Muscle of leg (tissue), 11 donors: ENCODE measurements around the gene HSF2BP. TPM values are rescaled to one million over a fixed set of nuclear protein-coding genes. Genes with fewer than 3 reads are reported as not detected.
A peak's percentile ranks its signal among the peaks of the same experiment; 100 is the strongest.
"Not testable (repeated sequence)": the region's sequence is repeated elsewhere in the genome, so short reads cannot be mapped to it uniquely, and the experiment has no call there.

Source experiments
- DNase-seq: peaks from one replicate; pipeline ENCODE4 v3.0.0; 2013
- H3K27ac ChIP-seq: one replicate; pipeline ENCODE4 v1.5.1; 2013; ENCODE audit warnings: mild to moderate bottlenecking, low read length, control low read depth
- H3K27me3 ChIP-seq: one replicate; pipeline ENCODE4 v1.6.1; 2013; ENCODE audit warnings: low read length; ENCODE audit not compliant: control insufficient read depth, insufficient read depth
- H3K36me3 ChIP-seq: one replicate; pipeline ENCODE4 v1.6.1; 2013; ENCODE audit warnings: low read length; ENCODE audit not compliant: control insufficient read depth, insufficient read depth
- H3K4me1 ChIP-seq: one replicate; pipeline ENCODE4 v1.6.1; 2013; ENCODE audit warnings: low read length; ENCODE audit not compliant: control insufficient read depth, insufficient read depth
- H3K4me3 ChIP-seq: one replicate; pipeline ENCODE4 v1.5.1; 2013; ENCODE audit warnings: low read length, control low read depth
- H3K9me3 ChIP-seq: replicated peaks from 2 replicates; pipeline ENCODE4 v1.6.1; 2013; ENCODE audit warnings: low read depth, low read length; ENCODE audit not compliant: control insufficient read depth
- WGBS: methylation state at CpG from one replicate; pipeline ENCODE4 v1.1.5; 2013; ENCODE audit warnings: missing lambda C conversion rate; ENCODE audit not compliant: insufficient coverage; 5-methylcytosine and 5-hydroxymethylcytosine counted together
- polyA plus RNA-seq, 8 donors: library from polyadenylated mRNA; unstranded; fragments of 120-200 nt; gene quantifications; one replicate each; pipeline versions ENCODE4 v1.2.1 to v1.2.3, GENCODE V29; 2013; ENCODE audit warnings: inconsistent platforms in 1 of 8, low replicate concordance in 1 of 8; ENCODE audit not compliant: insufficient read length in 8 of 8, insufficient read depth in 1 of 8
- total RNA-seq: library from RNA; stranded (reverse); fragments of 120-200 nt; gene quantifications from one replicate; pipeline ENCODE4 v1.2.4, GENCODE V29; 2013

The HSF2BP gene
- total and polyA plus RNA-seq, 9 donors: 0.68 to 1.2 (median 0.93) TPM

DNA sequence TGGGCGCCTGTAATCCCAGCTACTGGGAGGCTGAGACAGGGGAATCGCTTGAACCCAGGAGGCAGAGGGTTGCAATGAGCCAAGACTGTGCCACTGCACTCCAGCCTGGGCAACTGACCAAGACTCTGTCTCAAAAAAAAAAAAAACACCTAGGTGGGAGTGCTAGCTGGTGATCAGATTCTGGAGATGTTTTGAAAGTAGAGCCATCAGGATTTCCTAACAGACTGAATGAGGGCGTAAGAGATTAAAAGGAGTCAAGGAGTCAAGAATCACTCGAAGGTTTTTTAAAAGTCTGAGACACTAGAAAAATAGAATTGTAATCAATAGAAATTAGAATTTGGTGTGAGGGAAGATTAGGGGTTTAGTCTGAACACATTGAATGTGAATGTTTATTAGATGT lies 73.8 kb downstream of the HSF2BP start:
- Histone ChIP-seq H3K4me3 (no peak overlapping the region), H3K4me1 (peaks cover 10% of the 10 kb centered on the region), H3K36me3 (no peaks in the 10 kb centered on the region), H3K27me3 (no peaks in the 10 kb centered on the region), H3K9me3 (no peaks in the 10 kb centered on the region), H3K27ac (peak overlapping the region; percentile 25)
- DNase-seq: no peak
- 100% methylated on average over 3 of the region's 4 CpGs for WGBS

DNA sequence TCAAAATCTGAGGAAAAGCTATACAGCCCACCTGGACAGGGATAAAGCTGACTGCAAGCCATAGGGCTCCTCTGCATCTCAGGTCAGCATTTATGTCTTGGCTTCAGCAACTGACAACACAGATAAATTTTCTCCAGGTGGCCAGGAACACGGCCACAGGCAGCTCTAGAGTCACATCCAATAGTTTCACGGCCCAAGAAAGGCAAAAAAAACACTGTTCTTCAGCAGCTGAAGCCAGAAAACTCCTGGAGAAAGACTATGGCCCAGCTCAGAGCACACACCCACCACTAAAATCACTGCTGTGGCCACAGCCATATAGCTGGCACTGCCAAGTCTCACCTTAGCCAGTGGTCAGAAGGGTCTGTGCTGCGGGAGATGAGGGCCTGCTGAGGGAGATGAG lies 77.8 kb downstream of the HSF2BP start:
- Histone ChIP-seq H3K4me1 (peaks cover 15% of the 10 kb centered on the region), H3K4me3 (no peak overlapping the region), H3K27ac (peak overlapping the region; percentile 52), H3K36me3 (no peaks in the 10 kb centered on the region), H3K27me3 (no peaks in the 10 kb centered on the region), H3K9me3 (no peaks in the 10 kb centered on the region)
- 14% methylated on average over 3 of the region's 3 CpGs for WGBS
- peak; percentile 69 for DNase-seq

DNA sequence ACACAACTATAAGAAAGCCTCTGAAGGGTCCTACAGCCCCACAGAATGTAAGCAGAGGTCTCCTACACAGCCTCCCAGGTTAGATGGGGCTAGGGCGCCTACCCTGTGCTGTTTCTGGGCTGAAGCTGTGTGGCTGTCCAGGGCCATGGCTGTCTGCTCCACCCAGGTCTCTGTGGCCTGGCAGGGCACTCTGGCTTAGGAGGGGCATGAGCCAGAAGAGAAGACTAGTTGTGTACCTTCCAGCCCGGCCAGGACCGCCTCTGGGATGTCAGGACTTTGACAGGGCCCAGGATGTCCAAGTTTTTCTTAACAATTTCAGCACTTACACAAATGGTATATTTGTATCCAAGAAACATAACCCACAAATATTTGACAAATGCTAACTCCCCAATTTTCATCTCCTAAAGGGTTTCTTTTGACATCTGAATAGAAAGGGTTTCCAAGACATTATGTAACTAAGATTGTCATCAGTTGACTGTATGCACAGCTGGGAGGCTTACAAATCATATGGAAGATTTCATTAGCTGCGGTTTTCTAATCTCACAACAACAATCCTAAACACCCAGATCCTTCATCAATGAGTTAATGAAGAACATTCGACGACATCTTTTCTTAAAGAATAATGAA lies 80.5 kb downstream of the HSF2BP start:
- no peaks in the 10 kb centered on the region for H3K27me3 ChIP-seq
- peaks cover 23% of the 10 kb centered on the region for H3K4me1 ChIP-seq
- no peaks in the 10 kb centered on the region for H3K9me3 ChIP-seq
- peak overlapping the region; percentile 75 for H3K27ac ChIP-seq
- WGBS: no CpG with 5 or more reads among the region's 6 CpGs
- peak; percentile 86 for DNase-seq
- no peak overlapping the region for H3K4me3 ChIP-seq
- no peaks in the 10 kb centered on the region for H3K36me3 ChIP-seq

DNA sequence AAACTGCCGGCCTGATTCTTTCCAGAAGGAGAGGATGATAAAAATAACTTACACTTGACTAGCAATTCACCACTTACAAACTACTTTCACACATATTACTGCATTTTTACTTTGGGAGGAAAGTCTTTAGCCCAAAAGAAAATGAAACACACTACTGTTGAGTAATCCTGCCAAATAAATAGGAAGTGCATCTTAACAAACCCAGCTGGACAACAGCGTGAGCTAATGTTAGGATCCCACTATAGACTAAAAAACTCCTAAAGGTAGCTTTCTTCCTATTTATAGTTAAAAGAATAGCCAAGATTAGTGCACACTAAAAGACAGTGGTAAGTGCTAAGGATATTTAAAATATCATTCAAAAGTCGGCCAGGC lies 83.8 kb downstream of the HSF2BP start:
- Histone ChIP-seq H3K4me1 (peaks cover 35% of the 10 kb centered on the region), H3K27me3 (no peaks in the 10 kb centered on the region), H3K4me3 (no peak overlapping the region), H3K9me3 (no peaks in the 10 kb centered on the region), H3K36me3 (no peaks in the 10 kb centered on the region), H3K27ac (peak overlapping the region; percentile 71)
- peak; percentile 71 for DNase-seq
- 100% methylated on average over 1 of the region's 3 CpGs for WGBS

DNA sequence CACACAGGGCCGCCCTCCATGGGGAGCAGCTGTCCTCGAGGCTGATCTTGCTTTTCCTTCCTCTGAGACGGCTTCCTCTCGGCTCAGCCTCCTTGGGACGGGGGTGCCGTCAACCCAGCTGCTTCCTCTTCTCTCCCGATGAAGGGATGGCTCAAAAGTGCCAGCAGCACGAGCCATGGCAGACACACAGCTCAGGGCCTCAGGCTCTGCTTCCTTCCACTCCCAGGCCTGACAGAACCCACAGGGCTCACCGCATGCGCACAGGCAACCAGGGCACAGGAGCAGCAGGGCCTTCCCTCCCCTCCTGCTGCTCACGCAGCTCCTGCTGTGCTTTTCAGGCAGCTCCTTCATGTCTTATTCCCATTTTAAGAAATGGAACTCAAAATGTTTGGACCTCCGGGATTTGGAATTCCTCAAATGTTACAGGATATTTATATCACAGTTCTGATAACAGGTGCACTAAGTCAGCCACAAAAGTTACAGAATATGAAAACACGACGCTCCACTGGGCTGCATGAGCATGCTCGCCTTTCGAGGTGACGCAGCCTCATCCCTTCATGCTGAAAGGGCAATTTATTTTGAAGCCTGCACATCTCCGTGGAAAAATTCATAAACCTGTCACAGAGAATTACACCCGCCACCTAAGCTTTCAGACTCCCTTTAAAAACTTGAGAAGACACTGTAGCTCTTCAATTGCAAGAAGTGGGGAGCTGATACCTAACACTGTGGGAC lies 84.4 kb downstream of the HSF2BP start:
- Histone ChIP-seq H3K27ac (peak overlapping the region; percentile 71), H3K4me1 (peaks cover 35% of the 10 kb centered on the region), H3K36me3 (no peaks in the 10 kb centered on the region), H3K27me3 (no peaks in the 10 kb centered on the region), H3K9me3 (no peaks in the 10 kb centered on the region), H3K4me3 (no peak overlapping the region)
- 54% methylated on average over 14 of the region's 19 CpGs for WGBS
- peak; percentile 75 for DNase-seq

DNA sequence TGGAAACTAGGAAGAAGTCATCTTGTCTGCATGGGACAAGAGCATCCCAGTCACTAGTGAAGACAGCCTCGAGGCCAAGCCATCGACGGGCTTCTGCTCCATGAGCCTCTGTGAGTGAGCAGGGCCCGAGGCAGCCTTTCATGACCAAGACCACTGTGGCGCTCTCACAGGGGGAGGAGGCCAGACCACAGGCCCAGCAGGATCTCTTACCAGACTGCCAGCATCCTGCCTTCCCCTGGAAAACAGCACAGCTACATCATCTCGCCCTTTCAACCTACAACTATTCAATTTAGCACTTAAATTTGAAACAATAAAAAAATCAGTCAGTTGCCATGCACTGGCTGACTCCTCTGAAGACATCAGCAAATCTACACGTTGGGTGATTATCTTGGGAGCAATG lies 85.4 kb downstream of the HSF2BP start:
- H3K9me3 ChIP-seq: no peaks in the 10 kb centered on the region
- no peaks in the 10 kb centered on the region for H3K36me3 ChIP-seq
- no peak for DNase-seq
- H3K27ac ChIP-seq: no peak overlapping the region
- H3K27me3 ChIP-seq: no peaks in the 10 kb centered on the region
- WGBS: 90% methylated on average over 7 of the region's 7 CpGs
- H3K4me1 ChIP-seq: peaks cover 35% of the 10 kb centered on the region
- H3K4me3 ChIP-seq: no peak overlapping the region

DNA sequence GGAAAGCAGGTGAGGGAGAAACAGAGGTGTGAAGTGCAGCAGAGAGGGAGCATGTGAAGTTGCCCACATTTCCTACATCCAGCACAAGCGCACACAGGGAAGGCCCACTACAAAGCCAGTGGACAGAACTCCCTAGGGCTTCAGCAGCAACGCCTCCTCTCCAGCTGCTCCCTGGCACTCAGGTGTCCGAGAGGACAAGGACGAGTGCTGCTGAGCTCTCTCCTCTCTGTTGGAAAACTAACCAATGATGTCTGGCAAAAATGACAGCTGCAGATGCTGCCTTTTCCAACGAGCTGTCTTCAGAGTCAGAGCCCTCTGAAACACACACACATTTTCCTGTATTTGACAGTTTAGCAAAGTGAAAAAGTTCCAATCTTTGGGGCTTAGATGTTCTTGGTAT lies 86.8 kb downstream of the HSF2BP start:
- Histone ChIP-seq H3K9me3 (no peaks in the 10 kb centered on the region), H3K27ac (peak overlapping the region; percentile 47), H3K36me3 (no peaks in the 10 kb centered on the region), H3K27me3 (no peaks in the 10 kb centered on the region), H3K4me3 (no peak overlapping the region), H3K4me1 (peaks cover 29% of the 10 kb centered on the region)
- WGBS: 44% methylated on average over 4 of the region's 5 CpGs
- peak; percentile 55 for DNase-seq

DNA sequence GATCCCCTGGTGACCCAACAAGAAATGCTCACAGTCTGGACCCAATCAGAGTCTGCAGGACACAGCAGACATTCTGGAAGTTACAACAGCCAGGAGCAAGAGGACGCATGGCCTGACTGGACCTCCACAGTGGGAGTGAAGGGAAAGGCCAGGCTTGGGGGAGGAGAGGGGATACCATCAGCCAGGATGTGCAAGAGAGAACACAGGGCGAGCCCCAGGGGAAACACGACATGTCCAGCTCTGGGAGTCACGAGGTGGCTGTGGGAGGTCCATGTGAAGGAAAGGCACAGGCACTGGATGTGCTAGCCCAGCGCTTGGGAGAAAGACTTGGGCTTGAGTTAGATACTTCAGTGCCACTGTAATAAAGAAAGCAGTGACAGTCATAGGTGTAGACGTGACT lies 87.3 kb downstream of the HSF2BP start:
- no peaks in the 10 kb centered on the region for H3K36me3 ChIP-seq
- no peaks in the 10 kb centered on the region for H3K27me3 ChIP-seq
- peak overlapping the region; percentile 47 for H3K27ac ChIP-seq
- no peaks in the 10 kb centered on the region for H3K9me3 ChIP-seq
- WGBS: 69% methylated on average over 5 of the region's 6 CpGs
- DNase-seq: peak; percentile 25
- H3K4me1 ChIP-seq: peaks cover 29% of the 10 kb centered on the region
- H3K4me3 ChIP-seq: no peak overlapping the region

DNA sequence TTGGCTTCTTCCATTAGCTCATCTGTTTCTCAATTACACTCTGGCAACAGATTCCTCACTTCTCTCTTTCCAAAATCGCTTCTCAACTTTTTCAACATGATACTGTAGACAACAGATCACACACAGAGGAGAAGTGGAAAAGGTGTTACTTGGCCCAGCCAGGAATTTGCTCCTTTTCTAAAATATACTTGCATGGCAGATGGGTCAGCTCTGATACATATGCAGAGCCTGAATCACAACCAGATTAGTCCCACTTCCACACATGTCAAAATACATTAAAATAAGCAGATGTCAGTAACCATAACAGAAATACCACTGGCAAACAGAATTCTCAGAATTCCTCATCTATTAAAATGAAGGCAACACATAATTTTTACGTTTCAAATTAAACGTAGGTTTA lies 89.1 kb downstream of the HSF2BP start:
- H3K4me1 ChIP-seq: peaks cover 26% of the 10 kb centered on the region
- H3K27me3 ChIP-seq, H3K9me3 ChIP-seq, H3K27ac ChIP-seq, H3K36me3 ChIP-seq, DNase-seq, H3K4me3 ChIP-seq: not testable (repeated sequence)
- WGBS: no CpG with 5 or more reads among the region's 3 CpGs

DNA sequence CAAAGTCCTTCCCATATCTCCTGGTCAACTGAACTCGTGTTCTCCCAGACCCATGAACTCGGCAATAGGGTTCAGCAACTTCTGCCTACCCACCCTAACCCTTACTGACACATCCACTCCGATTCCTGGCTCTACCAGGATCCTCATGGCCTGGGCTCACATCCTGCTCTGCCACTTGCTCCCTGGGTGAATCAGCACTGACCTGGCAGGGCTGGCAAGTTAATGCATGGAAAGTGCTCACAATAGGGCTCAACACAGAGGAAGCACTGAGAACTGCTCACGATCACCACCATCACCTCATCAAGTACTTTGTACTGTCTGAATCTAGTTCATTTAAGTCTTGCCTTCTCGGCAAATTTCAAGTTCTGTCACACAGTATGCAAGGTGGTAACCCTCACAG lies 96.8 kb downstream of the HSF2BP start:
- not testable (repeated sequence) for H3K27ac ChIP-seq, H3K4me1 ChIP-seq, H3K9me3 ChIP-seq, DNase-seq, H3K27me3 ChIP-seq, H3K4me3 ChIP-seq, H3K36me3 ChIP-seq
- no CpG with 5 or more reads among the region's 5 CpGs for WGBS
